Fibroblast of villous mesenchyme (primary cell): Measurements from ENCODE around the gene F5. TPM values are rescaled to one million over a fixed set of nuclear protein-coding genes. Genes with fewer than 3 reads are reported as not detected.

Experiments
- DNase-seq: peaks from one replicate; pipeline ENCODE4 v3.0.0-alpha.2; 2010; ENCODE audit warnings: low read depth
- H3K4me3 ChIP-seq: 2 replicates; pipeline ENCODE4 v1.5.1; 2011; ENCODE audit warnings: low read depth, mild to moderate bottlenecking, low read length
- total RNA-seq: library from RNA; depleted of rRNA; stranded (reverse); fragments of >200 nt; gene quantifications from 2 replicates; pipeline ENCODE4 v1.2.3, GENCODE V29; 2012
- TF ChIP-seq, protein P1 (sequence below): IDR thresholded peaks from 2 replicates; pipeline ENCODE4 v1.5.1; 2012; ENCODE audit warnings: low read depth, mild to moderate bottlenecking, low read length; ENCODE audit not compliant: insufficient read depth

F5 gene
- total RNA-seq, 1 donor: not detected

DNA sequence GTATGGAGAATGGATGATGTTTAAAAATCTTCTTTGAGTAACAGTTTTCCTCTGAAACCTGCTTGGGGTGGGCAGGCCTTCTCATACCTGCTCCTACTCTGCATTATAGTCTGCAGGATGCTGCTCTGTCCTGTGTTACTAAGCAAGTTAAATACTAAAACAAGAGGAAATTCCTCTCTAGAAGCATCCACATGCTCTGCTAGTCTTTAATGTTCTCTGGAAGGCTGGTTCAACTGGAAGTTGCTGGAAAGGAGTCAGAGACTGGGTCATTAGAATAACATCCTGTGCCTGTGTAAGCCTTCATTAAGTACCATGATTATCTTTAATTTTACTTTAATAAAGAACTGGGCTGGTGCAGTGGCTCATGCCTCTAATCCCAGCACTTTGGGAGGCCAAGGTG is 37.8 kb upstream of the F5 start:
- no peak for DNase-seq
- TF ChIP-seq, protein P1, sequence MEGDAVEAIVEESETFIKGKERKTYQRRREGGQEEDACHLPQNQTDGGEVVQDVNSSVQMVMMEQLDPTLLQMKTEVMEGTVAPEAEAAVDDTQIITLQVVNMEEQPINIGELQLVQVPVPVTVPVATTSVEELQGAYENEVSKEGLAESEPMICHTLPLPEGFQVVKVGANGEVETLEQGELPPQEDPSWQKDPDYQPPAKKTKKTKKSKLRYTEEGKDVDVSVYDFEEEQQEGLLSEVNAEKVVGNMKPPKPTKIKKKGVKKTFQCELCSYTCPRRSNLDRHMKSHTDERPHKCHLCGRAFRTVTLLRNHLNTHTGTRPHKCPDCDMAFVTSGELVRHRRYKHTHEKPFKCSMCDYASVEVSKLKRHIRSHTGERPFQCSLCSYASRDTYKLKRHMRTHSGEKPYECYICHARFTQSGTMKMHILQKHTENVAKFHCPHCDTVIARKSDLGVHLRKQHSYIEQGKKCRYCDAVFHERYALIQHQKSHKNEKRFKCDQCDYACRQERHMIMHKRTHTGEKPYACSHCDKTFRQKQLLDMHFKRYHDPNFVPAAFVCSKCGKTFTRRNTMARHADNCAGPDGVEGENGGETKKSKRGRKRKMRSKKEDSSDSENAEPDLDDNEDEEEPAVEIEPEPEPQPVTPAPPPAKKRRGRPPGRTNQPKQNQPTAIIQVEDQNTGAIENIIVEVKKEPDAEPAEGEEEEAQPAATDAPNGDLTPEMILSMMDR: no peak
- no peak overlapping the region for H3K4me3 ChIP-seq

DNA sequence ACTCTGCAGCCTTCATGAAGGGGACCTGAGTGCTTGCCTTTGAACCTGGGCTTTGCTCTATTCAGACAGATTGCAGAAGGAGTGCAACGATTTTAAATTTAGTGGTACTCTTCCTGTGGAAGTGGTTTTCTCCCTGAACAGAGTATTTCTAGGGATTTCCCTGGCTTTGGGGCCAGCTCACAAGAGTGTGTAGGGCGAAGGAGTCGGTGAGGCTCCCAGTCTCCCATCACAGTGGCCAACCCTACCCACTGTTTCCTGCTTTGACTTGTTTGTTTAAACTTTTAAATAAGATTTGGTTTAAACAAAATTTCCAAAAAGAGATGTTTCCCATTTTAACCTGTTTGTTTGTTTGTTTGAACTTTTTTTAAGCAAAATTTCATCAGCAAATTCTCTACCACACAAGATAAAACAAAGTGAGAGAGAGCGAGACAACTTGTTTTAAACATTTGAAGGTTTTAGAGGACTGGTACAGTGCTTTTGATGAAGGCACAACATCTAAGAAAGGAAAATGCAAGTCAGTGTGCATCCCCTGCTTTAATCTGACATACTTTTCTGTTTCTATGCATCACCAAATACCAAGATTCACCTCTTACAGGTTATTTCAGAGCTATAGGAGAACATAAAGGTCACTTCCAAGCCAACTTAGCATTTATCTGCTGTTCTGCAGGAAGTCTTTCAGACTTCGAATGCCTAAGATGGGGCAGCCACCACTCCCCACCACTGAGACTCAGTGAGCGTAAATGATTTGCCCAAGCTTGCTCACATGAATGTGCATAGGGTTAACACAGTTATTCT is 37.0 kb upstream of the F5 start:
- DNase-seq: no peak
- TF ChIP-seq, protein P1: no peak

DNA sequence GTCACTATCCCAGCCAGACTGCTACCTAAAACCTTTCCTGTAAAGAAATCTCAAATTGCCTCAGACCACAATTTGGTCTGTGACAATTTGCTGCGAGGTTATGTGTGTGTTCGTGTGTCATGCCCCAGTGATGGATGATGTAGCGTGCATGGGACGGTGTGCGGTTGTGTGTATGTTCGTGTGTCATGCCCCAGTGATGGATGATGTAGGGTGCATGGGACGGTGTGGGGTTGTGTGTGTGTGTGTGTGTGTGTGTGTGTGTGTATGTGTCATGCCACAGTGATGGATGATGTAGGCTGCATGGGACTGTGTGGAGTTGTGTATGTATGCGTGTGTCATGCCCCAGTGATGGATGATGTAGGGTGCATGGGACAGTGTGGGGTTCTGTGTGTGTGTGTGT is 34.3 kb upstream of the F5 start:
- no peak overlapping the region for H3K4me3 ChIP-seq
- TF ChIP-seq, protein P1: no peak
- no peak for DNase-seq

More for the DNA sequence above, 37.0 kb upstream of the F5 start:
- H3K4me3 ChIP-seq: no peak overlapping the region

DNA sequence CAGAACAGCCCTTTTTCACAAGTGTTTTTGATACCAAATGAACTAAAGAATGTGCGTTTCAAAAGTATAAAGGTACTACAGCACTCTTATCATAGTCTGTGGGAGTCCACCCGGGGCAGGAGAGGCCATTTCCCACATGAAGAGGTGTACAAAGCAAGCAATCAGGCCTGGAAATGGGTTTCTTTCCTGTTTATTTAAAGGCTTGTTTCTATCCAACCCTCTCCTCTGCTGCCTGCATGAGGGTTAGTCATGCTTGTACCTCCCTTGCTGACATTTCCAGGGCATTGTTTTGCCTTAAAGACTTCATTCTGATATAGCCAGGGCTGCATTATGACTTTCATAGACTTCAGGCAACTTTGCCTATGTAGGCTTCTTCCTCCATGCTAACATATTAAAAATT is 32.1 kb upstream of the F5 start:
- TF ChIP-seq, protein P1: no peak
- H3K4me3 ChIP-seq: no peak overlapping the region
- DNase-seq: no peak

DNA sequence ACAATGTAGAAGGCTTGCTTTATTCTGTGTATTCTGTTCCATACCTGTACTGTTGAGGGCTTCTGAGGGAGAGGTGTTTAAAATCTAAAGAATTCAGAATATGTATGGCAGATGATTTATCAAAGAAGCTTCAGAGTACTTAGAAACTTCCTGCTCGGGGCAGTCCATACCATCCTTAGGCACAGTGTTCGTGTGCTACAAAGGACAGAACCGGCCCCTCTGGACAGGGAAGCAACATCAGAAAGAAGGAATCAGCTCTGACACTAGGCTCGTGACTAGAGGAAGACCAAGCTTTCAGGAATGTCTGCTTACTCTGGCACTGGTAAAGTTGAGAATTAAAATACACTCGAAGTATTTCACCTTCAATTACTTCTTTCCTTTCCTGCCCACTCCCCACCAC is 29.5 kb upstream of the F5 start:
- no peak for DNase-seq
- TF ChIP-seq, protein P1: no peak
- H3K4me3 ChIP-seq: no peak overlapping the region

DNA sequence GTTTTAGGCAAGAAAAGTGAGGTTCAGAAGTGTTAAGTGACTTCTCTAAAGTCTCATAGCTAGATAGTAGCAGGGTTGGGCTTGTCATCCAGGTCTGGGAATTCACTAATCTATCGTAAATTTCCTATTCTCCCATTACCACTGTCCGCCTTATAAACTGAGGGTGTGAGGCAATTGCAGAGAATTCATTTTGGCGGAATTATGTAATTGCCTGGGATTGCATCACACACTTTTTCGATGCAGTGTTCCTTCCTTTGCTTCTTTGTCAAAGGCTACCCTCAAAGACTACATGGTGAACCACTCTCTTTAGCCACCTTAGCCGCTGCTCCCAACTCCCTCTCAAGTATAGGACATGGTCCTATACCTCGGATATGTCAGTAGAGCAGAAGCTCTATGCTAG is 24.6 kb upstream of the F5 start:
- DNase-seq: no peak
- H3K4me3 ChIP-seq: no peak overlapping the region
- TF ChIP-seq, protein P1: no peak

DNA sequence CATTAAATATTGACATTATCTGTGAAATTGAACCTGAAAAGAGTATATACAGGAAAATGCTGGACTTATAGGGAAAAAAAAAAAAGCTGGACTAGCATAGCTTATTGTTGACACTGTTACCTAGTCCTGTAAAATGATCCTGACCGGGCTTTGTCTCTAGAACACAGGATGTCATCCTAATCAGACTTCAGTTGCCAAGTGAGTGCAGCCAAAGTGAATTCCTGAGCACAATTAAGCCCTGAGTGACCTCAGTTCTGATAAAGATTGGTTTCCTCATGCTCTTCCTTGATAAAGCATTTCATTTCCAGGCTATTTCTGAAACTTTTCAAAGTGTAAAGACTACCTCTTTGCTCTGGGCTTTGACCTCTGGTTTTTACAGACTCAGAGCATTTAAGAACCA is 23.8 kb upstream of the F5 start:
- TF ChIP-seq, protein P1: no peak
- no peak overlapping the region for H3K4me3 ChIP-seq
- DNase-seq: no peak
